HG02623 (cell line): ENCODE results near the gene GFM2.
"Not testable (repeated sequence)": the region's sequence is repeated elsewhere in the genome, so short reads cannot be mapped to it uniquely, and the experiment has no call there.

Experiments
- ATAC-seq: cut with Tn5 transposase; IDR thresholded peaks from one replicate; pipeline ENCODE4 v1.9.1; 2021; ENCODE audit warnings: moderate library complexity; ENCODE audit not compliant: unreplicated experiment

Gene GFM2

GRCh38 chr5:74722271-74722670 is 44.6 kb downstream of the GFM2 start:
- no peak for ATAC-seq

GRCh38 chr5:74717596-74717995 is 49.3 kb downstream of the GFM2 start:
- no peak for ATAC-seq

GRCh38 chr5:74693191-74693590 is 73.7 kb downstream of the GFM2 start:
- no peak for ATAC-seq

DNA sequence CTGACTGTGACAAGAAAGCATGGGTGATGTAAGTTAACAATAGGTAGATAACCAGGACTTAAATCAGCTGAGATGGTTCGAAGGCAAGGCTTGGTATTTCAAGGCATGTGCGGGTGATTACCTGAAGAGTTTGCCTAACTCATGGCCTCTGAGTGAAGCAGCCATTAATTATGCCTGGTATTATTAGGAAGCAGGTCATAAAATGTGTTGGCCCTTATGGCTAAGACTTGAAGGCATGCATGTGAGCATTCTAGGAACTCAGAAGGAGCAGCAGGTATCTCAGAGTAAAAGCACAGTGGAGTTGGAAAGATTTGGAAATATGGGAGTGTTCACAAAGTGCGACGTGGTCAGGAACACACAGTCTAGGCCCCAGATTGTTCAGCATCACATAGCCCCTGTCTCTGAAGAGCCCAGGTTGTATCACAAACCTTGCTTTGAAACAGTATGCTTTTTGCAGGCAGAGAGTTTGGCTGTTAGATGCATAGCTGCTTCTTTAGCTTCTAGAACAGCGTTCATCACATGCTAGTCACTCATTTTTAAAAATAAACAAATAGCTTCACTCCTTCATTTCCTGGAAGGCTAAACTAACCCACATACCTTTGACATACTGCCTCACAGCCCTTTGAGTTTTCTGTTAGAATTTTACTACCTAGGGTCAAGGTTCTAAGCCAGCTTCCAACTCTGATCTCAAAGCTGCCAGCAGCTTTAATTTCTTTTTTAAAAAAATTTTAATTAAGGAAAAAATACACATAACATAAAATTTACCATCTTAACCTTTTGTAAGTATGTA is 79.8 kb downstream of the GFM2 start:
- no peak for ATAC-seq

DNA sequence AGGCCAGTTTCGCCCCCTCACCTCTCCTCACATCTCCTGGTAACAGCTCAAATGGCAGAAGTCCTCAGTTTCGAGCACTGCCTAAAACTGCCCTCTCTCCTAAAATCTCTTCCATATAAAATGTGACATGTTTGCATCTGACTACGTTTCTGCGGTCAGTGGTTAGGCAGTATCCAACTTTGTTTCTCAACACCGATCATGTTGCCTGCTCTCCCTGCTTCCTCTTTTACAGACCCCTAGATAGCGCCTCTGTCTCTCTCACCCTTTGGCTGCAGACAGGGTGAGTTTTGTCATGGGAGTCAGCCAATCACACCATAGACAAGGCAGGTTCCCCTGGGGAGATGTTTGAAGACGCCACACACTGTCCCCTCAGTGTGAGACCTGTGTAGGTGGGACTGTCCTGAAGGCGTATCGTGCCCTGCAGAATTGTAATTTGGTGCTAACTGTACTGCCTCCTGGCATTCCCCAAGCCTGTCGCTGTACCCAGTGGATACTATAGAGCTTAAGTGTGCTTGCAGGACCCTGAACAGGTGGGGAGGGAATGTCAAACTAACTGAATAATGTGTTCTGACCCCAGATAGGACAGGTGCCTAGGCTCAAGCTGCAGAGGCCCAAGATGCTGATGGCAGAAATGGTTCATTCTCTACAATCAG is 80.8 kb downstream of the GFM2 start:
- peak; percentile 44 for ATAC-seq

GRCh38 chr5:74684900-74685851 is 81.7 kb downstream of the GFM2 start, which contains the start of gene HEXB:
HEXB (plus strand) TSS chr5:74685233; CDS start chr5:74685261, 28 bp downstream.
- ATAC-seq = peak; percentile 80

- no peak for ATAC-seq
Measured at GRCh38 chr5:74679966-74680365, 87.0 kb downstream of the GFM2 start.

GRCh38 chr5:74679300-74679699 is 87.6 kb downstream of the GFM2 start:
- ATAC-seq = not testable (repeated sequence)

GRCh38 chr5:74678123-74678522 is 88.8 kb downstream of the GFM2 start:
- not testable (repeated sequence) for ATAC-seq

GRCh38 chr5:74676466-74676865 is 90.5 kb downstream of the GFM2 start:
- not testable (repeated sequence) for ATAC-seq

- ATAC-seq = no peak
Measured at GRCh38 chr5:74673011-74673790, 93.7 kb downstream of the GFM2 start.

GRCh38 chr5:74672215-74672877 is 94.6 kb downstream of the GFM2 start:
- no peak for ATAC-seq
